Osteocyte (in vitro differentiated cells): ENCODE measurements around the gene CUBN. TPM values are rescaled to one million over a fixed set of nuclear protein-coding genes. Genes with fewer than 3 reads are reported as not detected.

ENCODE experiments used
- DNase-seq: peaks from one replicate; pipeline ENCODE4 v3.0.0; 2021; ENCODE audit warnings: mixed read lengths; ENCODE audit not compliant: unreplicated experiment; ENCODE audit errors: extremely low spot score
- H3K27ac Mint-ChIP-seq: one replicate; pipeline ENCODE4 v1.8.0; 2021; ENCODE audit warnings: mild to moderate bottlenecking, mixed read lengths; ENCODE audit not compliant: unreplicated experiment
- H3K27me3 Mint-ChIP-seq: one replicate; pipeline ENCODE4 v1.8.0; 2021; ENCODE audit warnings: mixed read lengths; ENCODE audit not compliant: unreplicated experiment
- H3K36me3 Mint-ChIP-seq: one replicate; pipeline ENCODE4 v1.8.0; 2021; ENCODE audit warnings: mixed read lengths; ENCODE audit not compliant: unreplicated experiment
- H3K4me1 Mint-ChIP-seq: one replicate; pipeline ENCODE4 v1.8.0; 2021; ENCODE audit warnings: mixed read lengths; ENCODE audit not compliant: unreplicated experiment
- H3K4me3 Mint-ChIP-seq: one replicate; pipeline ENCODE4 v1.8.0; 2021; ENCODE audit warnings: mild to moderate bottlenecking, moderate library complexity, mixed read lengths; ENCODE audit not compliant: unreplicated experiment
- H3K9me3 Mint-ChIP-seq: one replicate; pipeline ENCODE4 v1.8.0; 2021; ENCODE audit warnings: mixed read lengths; ENCODE audit not compliant: unreplicated experiment
- long read RNA-seq: library from polyadenylated mRNA; unstranded; transcript quantifications from one replicate; pipeline ENCODE4 v2.0.0, GENCODE V29; 2021
- total RNA-seq: library from RNA; stranded (reverse); gene quantifications from 2 replicates; pipeline ENCODE4 v1.2.1, GENCODE V29; 2021
- TF ChIP-seq, protein P1 (sequence below): fragments of 200-600 bp; sonication (generic); IDR thresholded peaks from 2 replicates; pipeline ENCODE4 v1.5.0; 2021; ENCODE audit warnings: antibody characterized with exemption, mild to moderate bottlenecking, moderate library complexity

Gene CUBN
- total RNA-seq, result 1.4 and 1.7 TPM in 2 replicates
- long read RNA-seq, result 0 reads

DNA sequence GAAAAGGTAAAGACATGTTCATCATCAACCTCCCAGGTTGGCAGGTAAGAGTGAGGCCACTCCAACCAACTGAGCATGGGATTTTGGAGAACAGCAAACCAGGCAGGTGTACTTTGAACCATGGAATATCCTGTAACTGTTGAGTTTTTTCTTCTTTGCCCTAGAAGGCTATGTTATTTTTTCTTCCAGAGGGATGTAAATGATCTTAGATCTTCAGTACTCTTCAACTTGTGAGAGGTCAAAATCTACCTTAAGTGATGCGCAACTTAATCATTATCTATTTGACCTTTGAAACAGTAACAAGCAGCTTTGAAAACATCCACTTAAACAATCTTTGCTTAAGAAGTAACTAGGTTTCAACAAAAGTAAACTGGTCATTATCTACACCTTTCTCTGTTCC is at the start of gene CUBN:
CUBN (minus strand) TSS at position 71 of the 400 bp plus-strand sequence; CDS start at position 25, 46 bp downstream.
- TF ChIP-seq, protein P1, sequence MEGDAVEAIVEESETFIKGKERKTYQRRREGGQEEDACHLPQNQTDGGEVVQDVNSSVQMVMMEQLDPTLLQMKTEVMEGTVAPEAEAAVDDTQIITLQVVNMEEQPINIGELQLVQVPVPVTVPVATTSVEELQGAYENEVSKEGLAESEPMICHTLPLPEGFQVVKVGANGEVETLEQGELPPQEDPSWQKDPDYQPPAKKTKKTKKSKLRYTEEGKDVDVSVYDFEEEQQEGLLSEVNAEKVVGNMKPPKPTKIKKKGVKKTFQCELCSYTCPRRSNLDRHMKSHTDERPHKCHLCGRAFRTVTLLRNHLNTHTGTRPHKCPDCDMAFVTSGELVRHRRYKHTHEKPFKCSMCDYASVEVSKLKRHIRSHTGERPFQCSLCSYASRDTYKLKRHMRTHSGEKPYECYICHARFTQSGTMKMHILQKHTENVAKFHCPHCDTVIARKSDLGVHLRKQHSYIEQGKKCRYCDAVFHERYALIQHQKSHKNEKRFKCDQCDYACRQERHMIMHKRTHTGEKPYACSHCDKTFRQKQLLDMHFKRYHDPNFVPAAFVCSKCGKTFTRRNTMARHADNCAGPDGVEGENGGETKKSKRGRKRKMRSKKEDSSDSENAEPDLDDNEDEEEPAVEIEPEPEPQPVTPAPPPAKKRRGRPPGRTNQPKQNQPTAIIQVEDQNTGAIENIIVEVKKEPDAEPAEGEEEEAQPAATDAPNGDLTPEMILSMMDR, result no peak
- Mint-ChIP-seq H3K4me3 (no peak within 1 kb of the TSS), H3K36me3 (no peaks in the 10 kb centered on the region), H3K4me1 (peaks cover 5% of the 10 kb centered on the region), H3K9me3 (no peaks in the 10 kb centered on the region), H3K27ac (no peak within 1 kb of the TSS), H3K27me3 (no peaks in the 10 kb centered on the region)
- no peak for DNase-seq

DNA sequence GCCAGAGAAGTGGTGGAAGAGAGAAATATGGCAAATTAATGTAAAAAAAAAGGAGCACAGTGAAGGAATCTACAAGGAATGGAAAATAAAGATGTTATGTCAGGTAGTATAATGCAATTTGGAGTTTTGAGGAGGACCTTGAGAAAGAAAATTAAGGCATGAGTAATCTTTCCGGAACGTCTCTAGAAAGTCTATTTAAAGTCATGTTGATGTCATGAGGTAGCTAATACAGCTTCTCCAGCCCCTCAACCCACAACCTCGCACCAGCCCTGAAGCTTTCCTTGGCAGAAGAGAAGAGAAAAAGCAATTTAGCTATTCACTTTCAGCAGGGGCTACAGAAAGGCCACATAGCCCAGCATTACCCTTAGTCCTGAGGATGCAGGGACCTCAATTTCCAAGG is 49.4 kb upstream of the CUBN start:
- H3K36me3 Mint-ChIP-seq, result no peaks in the 10 kb centered on the region
- H3K27me3 Mint-ChIP-seq, result no peaks in the 10 kb centered on the region
- H3K27ac Mint-ChIP-seq, result no peak overlapping the region
- TF ChIP-seq, protein P1, result no peak
- peaks cover 22% of the 10 kb centered on the region for H3K4me1 Mint-ChIP-seq
- no peak for DNase-seq
- no peaks in the 10 kb centered on the region for H3K9me3 Mint-ChIP-seq
- no peak overlapping the region for H3K4me3 Mint-ChIP-seq

DNA sequence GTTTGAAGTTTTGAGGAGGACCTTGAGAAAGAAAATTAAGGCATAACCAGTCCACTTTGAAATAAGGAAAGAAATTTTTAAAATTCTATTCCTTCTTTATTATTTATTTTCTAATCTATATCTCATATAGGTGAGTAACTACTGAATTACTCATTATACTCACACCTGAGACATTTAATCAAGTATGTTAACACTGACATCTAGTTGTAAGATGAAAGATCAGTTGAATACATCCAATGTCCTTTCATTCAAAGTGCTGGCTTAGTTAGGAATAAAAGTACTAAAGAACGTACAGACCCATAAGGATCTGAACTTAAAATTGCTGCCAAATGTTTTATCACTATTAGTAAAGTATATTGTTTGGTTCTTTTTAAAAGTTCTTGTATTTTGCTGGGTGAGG is 48.4 kb upstream of the CUBN start:
- Mint-ChIP-seq H3K36me3 (peaks cover 2% of the 10 kb centered on the region), H3K4me1 (peaks cover 22% of the 10 kb centered on the region), H3K9me3 (no peaks in the 10 kb centered on the region), H3K4me3 (no peak overlapping the region), H3K27ac (no peak overlapping the region), H3K27me3 (no peaks in the 10 kb centered on the region)
- TF ChIP-seq, protein P1, result no peak
- no peak for DNase-seq

DNA sequence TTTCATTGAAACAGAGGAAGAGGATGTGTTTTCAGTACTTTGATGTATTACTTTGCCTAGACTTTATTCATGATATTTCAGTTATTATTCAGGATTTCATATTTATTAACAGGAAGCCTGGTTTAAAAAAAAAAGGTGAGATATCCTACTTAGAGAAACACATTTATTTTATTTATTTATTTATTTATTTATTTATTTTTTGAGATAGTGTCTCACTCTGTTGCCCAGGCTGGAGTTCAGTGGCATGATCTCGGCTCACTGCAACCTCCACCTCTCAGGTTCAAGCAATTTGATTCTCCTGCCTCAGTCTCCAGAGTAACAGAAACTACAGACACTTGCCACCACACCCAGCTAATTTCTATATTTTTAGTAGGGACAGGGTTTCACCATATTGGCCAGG is 47.4 kb upstream of the CUBN start:
- peaks cover 2% of the 10 kb centered on the region for H3K36me3 Mint-ChIP-seq
- H3K9me3 Mint-ChIP-seq, result no peaks in the 10 kb centered on the region
- TF ChIP-seq, protein P1, result no peak
- H3K4me1 Mint-ChIP-seq, result peaks cover 22% of the 10 kb centered on the region
- no peaks in the 10 kb centered on the region for H3K27me3 Mint-ChIP-seq
- H3K27ac Mint-ChIP-seq, result no peak overlapping the region
- no peak overlapping the region for H3K4me3 Mint-ChIP-seq
- no peak for DNase-seq

DNA sequence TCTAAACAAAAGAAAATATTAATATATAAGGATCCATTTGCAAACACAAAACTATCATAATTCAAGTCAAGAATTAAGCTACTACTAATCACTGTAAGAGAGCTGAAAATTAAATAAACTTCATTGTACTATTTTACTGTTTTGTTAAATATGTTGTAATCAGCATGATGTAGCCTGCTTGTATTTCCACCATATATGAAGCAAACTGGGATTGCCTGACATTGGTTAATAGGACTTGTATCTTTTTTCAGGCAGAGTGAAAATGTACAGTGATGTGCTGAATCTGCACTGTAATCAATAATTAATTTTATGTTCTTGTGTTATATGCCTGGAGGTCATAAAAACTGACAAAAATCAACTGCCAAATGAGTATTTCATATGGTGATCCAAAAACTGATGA is 46.5 kb upstream of the CUBN start:
- H3K9me3 Mint-ChIP-seq, result no peaks in the 10 kb centered on the region
- H3K4me1 Mint-ChIP-seq, result peaks cover 22% of the 10 kb centered on the region
- no peak overlapping the region for H3K4me3 Mint-ChIP-seq
- H3K27me3 Mint-ChIP-seq, result no peaks in the 10 kb centered on the region
- H3K36me3 Mint-ChIP-seq, result peaks cover 2% of the 10 kb centered on the region
- no peak for DNase-seq
- TF ChIP-seq, protein P1, result no peak
- no peak overlapping the region for H3K27ac Mint-ChIP-seq
